HG02610 (cell line): Measurements from ENCODE around the gene FCMR.

Source experiments
- ATAC-seq: cut with Tn5 transposase; IDR thresholded peaks from one replicate; pipeline ENCODE4 v1.9.1; 2021; ENCODE audit warnings: mild to moderate bottlenecking, moderate library complexity; ENCODE audit not compliant: unreplicated experiment

Gene FCMR, protein sequence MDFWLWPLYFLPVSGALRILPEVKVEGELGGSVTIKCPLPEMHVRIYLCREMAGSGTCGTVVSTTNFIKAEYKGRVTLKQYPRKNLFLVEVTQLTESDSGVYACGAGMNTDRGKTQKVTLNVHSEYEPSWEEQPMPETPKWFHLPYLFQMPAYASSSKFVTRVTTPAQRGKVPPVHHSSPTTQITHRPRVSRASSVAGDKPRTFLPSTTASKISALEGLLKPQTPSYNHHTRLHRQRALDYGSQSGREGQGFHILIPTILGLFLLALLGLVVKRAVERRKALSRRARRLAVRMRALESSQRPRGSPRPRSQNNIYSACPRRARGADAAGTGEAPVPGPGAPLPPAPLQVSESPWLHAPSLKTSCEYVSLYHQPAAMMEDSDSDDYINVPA

DNA sequence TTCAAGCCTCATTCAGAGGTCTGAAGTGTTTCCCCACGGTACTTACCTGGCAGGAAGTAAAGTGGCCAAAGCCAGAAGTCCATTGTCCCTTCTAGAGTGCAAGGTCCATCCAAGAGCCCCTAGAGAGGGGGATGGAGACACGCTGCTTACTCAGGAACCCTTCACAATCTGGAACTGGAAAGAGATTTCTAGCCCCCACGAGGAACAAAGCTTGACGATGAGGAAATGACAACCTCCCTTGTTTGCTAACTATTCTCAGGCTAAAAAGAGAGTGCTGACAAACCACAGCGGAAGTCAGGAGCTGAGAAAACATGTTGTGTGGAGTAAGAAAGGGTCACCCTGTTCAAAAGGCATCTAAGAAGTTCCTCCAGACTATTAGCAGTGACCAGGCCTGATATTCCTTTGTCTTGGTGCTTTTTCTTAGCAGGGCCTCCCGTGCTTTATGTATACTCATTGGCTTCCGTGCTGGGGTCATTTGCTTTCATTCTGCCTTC is at the start of gene FCMR:
Gene FCMR (minus strand): TSS at position 170 of the 494 bp plus-strand sequence. CDS start 87 bp downstream, at position 83.
- ATAC-seq = no peak

DNA sequence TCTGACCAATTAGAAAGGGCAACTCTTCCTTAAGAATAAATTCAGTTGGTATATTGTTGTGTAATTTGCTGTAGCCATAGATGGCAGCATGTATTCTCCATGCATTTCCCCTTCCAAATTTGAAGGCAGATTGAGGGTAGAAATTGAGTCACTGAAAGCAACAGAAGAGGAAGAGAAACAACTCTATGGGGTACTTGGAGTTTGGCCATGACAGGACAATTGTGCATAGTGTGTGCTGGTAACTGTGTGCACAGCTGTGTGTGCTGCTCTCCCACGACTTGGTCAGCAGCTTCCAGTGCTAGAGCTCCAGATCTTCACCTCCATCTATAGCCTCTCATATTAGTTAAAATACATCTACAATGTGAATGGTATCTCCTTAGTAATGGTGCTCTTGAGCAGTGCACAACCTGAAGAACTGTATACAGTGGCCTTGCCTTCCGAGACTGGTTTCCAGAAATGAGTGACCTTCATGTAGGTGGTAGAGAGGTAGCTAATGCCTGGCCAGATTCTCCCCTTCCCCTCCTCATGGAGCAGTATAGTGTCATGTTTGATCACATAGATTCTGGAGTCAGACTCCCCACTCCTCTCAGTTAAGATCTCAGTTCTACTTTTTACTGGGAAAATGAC is 49.4 kb upstream of the FCMR start:
- ATAC-seq = peak; percentile 57

DNA sequence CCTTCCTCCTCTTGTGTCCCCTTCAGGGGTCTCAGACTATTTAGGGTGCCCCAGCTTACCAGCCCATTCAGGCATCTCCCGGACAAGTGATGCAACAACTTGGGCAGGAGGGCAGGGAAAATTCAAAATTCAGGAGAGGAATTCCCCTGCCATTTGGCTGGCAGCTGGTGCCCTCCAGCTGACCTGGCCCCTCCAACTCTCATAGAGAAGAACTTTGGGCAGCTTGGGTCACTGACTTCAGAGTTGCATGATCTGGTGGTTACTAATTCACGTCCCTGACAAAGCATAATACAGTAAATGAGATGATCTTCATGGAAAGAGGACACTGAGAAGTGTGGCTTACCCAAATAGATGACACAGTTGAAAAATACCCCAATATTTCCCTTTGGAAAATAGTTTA is 48.7 kb upstream of the FCMR start, which contains the start of gene FCAMR:
Gene FCAMR (minus strand): TSS at position 15 of the 400 bp plus-strand sequence. CDS start 335 bp downstream, outside the sequence.
- no peak for ATAC-seq

DNA sequence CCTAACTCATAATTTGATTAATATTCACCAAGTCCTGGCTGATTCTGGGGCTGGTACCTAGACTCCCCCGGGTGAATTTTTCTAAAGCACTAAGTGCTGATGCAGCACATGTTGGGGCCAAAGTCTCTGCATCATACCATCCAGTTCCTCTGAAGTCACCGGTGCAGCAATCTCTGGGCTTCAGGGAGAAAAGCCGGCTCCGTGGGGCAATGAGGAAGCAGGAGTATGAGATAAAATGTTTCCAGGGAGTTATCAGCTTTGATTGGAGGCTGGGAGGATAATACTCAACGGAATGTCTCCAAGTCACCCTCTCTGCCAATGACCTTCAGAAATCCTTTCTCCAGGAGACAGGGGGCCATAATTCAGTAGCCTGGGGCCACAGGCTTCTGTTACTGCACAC is 47.3 kb upstream of the FCMR start:
- no peak for ATAC-seq

DNA sequence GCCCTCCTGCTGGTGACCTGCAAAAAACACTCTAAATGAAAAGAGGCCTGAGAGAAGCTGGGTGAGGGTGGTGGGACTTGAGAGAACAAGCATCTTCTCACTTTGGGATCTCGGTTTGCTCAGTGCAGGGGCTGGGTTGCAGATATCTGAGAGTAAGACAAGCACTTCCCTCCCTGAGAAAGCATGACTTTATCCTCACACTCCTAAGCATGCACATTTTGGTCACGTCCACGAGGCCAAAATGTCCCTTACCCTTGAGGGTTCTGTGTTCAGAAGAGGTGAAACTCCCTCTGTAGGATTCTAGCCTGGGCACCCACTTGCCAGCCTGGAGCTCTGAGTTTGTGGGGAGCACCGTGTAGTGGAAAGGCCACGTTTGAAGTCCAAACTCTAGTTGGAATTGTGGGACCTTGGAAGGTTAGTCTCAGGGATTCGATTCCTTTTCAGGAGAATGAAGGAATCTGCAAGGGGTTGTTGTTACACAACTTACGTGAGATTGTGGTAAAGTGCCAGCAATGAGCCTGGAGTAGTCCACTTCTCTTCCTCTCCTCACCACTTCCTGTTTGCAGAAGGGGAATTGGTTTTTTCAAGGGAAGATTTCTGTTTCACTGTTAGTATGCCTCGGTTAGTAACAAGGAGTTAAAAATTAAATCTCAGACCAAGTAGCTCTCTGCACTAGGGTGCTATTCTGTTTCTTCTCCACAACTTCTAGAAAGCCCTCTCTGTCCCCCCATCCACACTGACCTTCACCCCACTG is 45.5 kb upstream of the FCMR start:
- peak; percentile 58 for ATAC-seq

DNA sequence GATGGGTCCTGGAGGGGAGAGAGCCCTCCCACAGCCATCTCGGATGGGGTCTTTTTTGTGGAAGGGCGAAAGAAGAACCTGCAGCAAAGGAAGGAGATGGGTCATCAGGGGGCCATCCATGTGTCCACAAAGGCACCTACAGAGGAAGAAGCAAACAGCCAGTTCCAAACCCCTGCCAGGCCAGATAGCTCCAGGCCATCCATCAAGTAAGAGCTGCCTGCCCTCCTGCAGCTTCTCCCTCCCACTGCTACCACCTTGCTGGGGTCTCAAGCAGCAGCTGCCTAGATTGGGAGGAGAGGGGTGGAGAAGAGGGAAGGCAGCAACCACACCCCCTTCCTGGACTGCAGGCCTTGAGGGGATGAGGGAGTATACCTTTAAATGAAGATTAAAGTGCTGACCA is 44.0 kb upstream of the FCMR start:
- no peak for ATAC-seq

DNA sequence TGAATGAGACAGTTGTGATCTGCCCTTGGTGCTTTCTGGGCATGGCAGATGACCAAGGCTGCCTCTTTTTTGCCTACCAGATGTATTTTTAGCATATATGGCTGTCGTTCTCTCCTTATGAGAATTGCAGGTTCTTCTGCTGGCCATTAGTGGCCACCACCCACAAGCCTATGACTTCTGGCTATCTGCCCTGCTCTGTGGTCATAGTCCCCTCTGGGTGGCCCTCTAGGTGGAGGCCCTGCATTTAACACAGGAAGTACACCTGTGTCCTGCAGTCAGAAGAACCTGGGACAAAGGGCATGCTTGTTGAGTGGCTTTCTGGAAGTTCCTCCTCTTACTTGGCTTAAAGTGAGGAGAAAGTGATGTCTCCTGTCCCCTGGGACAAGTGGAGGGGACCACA is 42.0 kb upstream of the FCMR start:
- no peak for ATAC-seq

DNA sequence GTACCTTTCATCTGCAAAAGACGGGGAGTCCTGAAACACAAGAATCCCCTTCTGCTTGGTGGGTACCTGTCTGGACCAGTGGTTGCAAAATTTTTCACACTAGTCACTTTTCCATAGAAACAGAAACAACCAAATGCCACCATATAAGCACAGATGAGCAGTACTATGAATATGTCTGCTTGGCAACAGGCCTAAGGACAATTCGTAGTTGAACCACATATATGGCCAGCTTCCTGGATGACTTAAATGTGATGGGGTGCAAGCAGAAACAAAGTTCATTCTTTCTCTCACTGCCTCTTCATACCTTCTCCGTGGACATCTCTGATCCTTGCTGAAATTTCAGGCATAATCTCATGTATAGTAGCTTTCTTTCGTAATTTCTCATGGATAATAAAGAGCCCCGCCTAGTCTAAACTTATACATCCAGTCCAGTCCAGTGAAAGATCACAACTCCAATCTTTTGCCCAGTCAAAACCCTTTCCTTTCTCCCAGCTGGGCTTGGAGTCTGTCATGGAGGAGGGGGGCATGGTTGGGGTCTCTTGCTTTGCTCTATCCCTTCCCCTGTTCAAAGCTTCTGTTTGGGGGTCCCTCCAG is 41.5 kb upstream of the FCMR start:
- no peak for ATAC-seq

DNA sequence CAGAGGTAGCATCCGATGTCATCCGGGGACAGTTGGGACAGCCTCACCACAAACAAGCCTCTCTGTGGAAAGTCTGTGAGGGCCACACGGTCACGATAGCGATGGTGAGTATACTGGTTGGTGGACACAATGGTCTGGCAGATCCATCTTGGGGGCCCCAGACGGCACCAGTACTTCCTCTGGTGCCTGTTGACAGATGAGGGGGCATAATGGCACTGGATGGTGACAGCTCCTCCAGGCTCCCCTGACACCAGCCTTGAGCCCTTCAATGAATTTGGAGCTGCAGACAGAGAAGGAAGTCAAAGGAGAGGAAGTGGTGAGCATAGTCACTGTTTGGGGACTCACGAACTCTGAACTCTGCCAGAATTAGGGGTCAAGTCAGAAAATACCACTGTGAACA is 40.5 kb upstream of the FCMR start:
- ATAC-seq = no peak

DNA sequence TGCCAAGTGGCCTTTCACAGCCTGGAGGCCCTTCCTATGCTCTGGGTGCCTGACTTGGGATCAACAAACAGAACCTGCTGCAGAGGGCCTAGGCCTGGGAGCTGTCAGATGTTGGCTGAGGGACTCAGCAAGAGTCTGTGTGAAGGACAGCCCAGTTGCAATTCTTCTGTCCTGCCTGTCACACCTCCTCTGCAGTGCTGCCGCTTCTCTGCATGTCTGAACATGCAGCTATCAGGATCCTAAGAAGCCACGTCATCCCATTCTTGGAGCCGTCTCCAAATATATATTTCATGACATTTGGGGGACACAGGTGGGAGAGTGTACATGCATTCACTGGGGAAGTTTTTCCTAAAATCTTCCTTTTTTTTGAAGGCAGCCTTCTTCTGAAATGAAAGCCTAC is 39.9 kb upstream of the FCMR start:
- ATAC-seq = no peak

DNA sequence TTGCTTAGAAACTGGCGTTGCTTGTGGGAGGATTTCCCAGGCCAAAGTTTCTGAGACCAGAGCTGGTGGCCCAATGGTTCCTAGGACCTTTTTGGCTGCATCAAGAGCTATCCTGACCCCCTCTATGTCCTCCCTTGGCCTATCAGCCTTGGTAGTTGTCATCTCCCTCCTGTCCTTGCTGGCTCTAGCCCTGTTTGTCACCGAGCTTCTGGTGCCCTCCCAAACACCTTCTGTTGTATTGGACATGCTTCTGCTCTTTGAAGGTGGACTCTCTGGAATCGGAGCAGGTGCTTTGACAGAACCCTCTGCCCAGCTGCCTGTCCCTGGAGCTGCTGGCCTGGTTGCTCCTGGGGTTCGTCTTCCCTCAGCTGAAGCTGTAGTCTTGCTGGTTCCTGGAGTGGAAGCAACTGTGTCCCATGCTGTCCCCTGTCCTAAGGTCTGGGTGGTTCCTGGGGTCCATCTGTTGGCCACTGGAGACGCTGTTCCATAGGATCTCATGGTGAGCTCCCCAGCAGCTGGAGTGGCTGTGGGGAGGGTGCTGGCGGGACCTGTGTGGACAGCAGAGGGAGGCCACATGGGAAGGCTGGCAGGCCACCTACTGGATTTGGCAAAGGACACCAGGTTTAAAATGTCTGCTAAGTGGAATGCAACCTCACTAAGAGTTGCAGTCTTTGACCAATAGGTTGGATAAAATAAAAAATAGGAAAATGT is 39.1 kb upstream of the FCMR start:
- ATAC-seq = no peak

DNA sequence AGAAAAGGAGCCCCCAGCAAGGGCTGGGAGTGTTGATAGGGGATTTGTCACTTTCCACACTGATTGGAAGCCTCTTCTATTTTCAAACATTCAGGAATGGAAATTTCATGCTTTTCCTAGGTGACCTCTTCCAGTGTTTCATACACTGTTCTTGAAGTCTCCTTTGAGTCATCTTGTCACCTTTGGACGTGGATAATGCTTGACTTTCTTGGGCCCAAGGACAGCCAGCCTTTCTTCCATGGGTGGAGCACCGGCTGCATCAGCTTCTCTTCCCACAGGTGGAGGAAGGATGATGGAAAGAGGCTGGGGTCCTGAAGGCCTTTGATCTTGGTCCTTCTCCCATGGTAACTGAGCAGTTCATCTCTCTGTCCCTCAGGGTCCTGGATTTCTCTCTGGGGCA is 36.4 kb upstream of the FCMR start:
- no peak for ATAC-seq

DNA sequence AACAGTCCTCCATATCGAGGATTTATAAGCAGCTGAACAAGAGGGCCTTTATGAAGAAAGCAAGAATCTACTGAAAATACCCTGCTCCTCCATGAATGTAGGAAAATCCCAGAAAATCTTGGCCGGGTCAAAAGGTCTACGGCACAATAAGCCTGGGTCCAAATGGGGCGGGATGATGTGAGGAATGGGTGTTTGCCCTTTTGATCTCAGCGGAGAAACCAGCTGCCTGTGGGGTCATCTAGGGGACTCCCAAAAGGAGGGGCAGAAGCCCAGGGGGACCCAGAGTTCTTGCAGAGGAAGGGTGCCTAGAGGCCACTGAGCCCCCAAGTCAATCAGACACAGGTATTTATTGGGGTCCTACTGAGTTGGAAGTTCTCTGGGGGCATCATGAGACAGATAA is 35.9 kb upstream of the FCMR start:
- no peak for ATAC-seq

DNA sequence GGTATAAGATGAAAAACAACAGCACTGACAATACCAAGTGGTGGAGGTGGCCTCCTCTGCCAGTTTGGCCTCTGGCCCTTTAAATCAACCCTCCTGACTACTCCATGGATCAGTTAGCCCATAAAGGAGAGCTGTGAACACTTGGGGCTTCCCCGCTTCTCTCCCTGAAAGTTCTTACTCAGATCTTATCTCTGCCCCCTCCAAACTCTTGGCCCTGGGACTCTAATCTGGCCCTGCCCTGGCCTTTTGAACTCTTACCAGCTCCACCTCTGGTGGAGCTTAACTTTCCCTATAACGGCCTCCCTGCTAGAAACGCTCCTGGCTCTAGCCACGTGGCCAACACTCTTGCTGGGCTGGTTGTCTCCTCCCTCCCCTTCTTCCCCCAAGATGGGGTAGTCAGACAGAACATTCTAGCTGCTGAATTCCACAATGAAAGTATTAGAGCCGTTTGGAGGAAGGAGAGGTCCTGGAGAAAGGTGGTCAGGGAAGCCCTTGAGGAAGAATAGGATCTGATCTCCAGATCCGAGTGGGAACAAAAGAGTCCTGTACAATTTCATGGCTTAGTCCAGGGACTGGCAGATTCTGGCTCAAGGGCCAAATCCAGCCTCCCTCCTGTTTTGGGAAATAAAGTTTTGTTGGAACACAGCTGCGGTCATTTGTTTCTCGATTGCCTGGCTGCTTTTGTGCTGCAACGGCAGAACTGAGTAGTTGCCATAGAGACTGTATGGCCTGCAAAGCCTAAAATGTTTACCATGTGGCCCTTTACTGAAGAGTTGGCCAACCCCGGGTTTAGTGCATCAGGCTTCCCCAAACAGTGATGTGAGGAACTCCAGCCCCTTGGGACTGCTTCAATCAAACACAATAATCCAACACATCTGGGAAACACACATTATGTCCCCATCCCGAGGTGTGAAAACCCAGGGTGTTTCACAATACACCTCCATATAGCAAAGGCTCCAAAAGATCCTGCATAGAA is 34.0 kb upstream of the FCMR start:
- ATAC-seq = peak; percentile 55

DNA sequence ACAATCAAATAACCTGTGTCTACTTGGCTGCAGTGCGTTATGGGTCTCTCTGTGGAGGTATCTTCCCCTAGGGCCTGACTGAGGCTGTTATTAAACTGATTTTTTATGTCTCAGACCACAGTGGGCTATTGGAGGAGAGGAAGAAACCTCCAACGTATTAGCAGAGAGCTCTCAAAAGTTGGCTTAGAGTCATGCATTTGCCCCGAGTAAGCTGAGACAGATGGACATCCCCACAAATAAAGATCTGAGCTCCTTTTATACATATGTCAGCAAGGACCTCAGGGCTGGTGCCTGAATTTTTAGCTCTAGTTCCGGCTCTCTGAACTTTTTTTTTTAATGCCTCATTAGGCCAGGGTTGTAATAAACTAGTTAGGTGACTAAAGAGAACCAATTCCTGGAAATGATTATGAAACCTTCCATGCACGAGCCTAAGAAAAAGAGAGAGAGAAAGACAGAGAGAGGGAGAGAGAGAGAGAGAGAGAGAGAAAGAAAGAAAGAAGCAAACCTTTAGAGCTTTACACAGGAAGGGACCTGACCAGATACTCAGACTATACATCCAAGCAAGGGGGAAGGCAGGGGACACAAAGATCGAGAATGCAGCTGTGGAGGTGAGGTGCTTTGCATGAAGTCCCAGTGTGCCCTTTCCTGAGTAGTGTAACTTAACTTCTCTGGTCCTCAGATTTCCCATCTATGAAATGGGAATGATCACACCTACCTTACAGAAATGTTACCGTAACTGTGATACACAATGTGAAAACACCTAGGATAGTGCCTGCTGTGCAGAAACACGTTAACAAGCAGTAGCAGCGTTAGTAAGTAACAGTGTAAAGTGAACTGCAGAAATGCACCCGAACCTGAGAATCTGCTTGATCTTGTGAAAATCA is 33.0 kb upstream of the FCMR start:
- no peak for ATAC-seq

DNA sequence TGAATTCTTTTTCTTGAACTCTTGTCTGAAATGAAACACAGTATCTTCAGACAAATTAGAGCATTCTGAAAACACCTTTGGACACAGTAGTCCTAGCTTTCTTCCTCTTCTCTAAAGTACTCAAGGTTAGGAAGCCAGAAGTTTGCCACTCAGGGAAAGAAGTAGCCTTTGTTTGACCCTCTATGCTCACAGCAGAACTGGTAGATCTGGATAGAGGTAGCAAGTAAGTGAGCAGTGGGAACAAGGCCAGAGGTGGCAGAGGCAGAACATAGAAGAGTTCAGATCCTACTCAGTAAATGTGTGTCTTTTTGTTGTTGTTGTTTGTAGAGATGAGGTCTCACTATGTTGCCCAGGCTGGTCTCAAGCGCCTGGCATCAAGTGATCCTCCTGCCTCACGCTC is 31.9 kb upstream of the FCMR start:
- no peak for ATAC-seq

DNA sequence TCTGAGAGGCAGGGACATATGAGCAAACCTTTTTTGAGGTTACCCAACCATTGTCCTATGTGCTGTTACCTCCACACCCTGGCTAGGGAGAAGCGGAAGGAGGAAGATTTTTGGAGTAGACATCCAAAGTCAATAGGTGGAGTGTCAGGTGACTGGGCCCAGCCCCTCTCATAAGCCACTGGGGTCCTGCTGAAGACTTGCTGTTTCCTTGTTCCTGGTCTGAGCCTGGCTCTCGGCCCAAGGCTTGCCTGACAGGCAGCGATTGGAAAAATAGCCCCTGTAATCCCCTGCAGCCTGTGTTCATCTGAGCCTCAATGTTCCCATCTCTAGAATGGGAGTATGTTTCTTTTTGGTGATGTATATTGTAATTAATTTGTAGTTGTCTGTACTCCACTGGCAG is 31.4 kb upstream of the FCMR start:
- no peak for ATAC-seq

DNA sequence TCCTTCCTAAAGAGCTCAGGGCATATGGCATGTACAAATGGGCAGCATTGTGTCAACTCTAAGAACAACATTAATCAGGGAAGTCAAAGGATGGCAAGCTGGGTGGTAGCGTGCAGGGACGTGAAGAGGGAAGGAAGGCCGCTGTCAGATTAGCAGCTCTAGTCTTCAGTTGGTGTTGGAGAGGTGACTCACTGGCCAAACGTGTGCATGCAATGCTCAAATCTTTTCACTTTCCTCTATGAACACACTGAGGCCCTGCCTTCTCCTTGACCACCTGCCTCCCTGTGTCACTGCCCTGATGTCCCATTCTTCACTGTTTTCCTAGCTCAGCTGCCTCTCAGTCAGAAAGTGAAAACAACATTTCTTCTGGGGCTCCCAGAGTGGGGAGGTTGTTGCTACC is 30.4 kb upstream of the FCMR start:
- no peak for ATAC-seq
